Stomach smooth muscle (tissue), 2 donors: ENCODE data around the gene SPOCK1.

Experiments used
- H3K27ac ChIP-seq: one replicate; pipeline ENCODE4 v1.7.0; 2013; ENCODE audit warnings: mild to moderate bottlenecking, low read length, inconsistent platforms
- H3K27me3 ChIP-seq, 2 donors: one replicate each; pipeline ENCODE4 v1.7.0; 2013; ENCODE audit warnings: low read length in 2 of 2; ENCODE audit not compliant: insufficient read depth in 2 of 2, control insufficient read depth in 1 of 2
- H3K36me3 ChIP-seq, 2 donors: one replicate each; pipeline ENCODE4 v1.7.0; 2013; ENCODE audit warnings: low read length in 2 of 2; ENCODE audit not compliant: control insufficient read depth in 2 of 2, insufficient read depth in 2 of 2
- H3K4me1 ChIP-seq: one replicate; pipeline ENCODE4 v1.7.0; 2013; ENCODE audit warnings: low read length; ENCODE audit not compliant: control insufficient read depth, insufficient read depth
- H3K4me3 ChIP-seq, 2 donors: one replicate each; pipeline ENCODE4 v1.7.0; 2013; ENCODE audit warnings: low read length in 2 of 2
- H3K9ac ChIP-seq, 2 donors: one replicate each; pipeline ENCODE4 v1.7.0; 2013; ENCODE audit warnings: low read length in 2 of 2, mild to moderate bottlenecking in 1 of 2
- H3K9me3 ChIP-seq, 2 donors: one replicate each; pipeline ENCODE4 v1.7.0; 2013; ENCODE audit warnings: low read length in 2 of 2; ENCODE audit not compliant: control insufficient read depth in 2 of 2
- donor health status: healthy.
- donor health status: Pancreatic carcinoma.

The SPOCK1 gene

DNA sequence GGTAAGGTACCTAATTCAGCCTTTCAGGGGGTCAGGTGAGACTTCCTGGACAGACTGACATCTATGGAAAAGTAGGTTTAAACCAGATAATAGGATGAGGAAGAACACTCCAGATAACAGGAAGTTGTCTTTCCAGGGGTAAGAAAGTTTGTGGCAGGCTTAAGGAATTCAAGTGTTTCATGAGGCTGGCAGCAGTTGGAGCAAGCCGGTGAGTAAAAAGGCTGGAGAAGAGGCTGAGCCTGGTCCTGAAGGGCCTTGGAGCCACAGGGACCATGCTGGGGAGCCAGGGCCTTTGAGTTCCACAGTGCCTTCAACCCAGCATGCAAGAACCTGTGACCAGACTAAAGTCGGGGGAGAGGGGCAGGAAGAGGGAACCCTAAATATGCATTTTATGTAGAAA, 353.4 kb downstream of the SPOCK1 start:
- H3K36me3 ChIP-seq = no peaks in the 10 kb centered on the region
- no peaks in the 10 kb centered on the region for H3K27me3 ChIP-seq
- H3K9ac ChIP-seq = no peak overlapping the region
- H3K9me3 ChIP-seq = no peaks in the 10 kb centered on the region
- H3K4me3 ChIP-seq = no peak overlapping the region
- H3K27ac ChIP-seq = no peak overlapping the region
- peaks cover 13% of the 10 kb centered on the region for H3K4me1 ChIP-seq

GRCh38 chr5:137144656-137145055, 354.5 kb downstream of the SPOCK1 start:
- no peaks in the 10 kb centered on the region for H3K9me3 ChIP-seq
- peaks cover 13% of the 10 kb centered on the region for H3K4me1 ChIP-seq
- H3K36me3 ChIP-seq = no peaks in the 10 kb centered on the region
- H3K4me3 ChIP-seq = no peak overlapping the region
- H3K27me3 ChIP-seq = no peaks in the 10 kb centered on the region
- H3K27ac ChIP-seq = no peak overlapping the region
- H3K9ac ChIP-seq = no peak overlapping the region

DNA sequence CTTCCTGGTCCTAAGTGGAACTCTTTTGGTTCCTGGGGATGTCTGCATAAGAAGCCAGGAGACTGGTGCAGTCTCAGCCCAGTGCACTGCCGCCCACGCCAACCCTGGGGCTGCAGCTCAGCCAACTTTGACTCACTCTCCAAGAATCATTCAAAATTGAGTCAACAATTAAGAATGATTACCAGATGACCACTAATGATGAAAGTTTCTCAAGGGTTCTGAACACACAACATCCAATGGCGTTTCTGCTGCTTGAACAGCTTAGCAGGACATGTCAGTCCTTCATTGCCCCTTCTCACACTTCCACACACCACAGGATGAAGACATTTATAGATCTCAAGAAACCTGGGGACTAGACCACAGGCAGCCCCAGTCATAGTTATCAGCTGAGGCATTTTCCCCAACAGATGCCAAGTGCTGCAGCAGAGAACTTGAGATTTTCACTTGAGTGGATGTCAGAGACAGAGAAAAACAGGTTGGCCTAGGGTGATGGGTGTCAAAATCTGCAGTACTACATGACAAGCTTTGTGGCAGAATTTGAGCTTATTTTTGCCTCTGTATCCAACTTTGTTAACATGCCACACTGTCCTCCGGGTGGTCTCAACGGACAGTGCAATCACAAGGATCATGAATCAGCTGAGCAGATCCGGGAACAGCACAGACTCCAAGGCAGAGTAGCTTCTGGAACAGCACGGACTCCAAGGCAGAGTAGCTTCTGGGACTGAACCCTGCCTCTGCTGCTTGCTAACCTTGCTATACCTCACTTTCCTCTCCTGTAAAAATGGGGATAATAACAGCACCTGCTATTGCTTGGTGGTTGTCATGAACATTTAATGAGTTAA, 356.1 kb downstream of the SPOCK1 start:
- Histone ChIP-seq H3K9ac (no peak overlapping the region), H3K27me3 (no peaks in the 10 kb centered on the region), H3K27ac (no peak overlapping the region), H3K36me3 (no peaks in the 10 kb centered on the region), H3K4me1 (peaks cover 13% of the 10 kb centered on the region), H3K4me3 (no peak overlapping the region), H3K9me3 (no peaks in the 10 kb centered on the region)

GRCh38 chr5:137142346-137142745, 356.8 kb downstream of the SPOCK1 start:
- Histone ChIP-seq H3K9ac (no peak overlapping the region), H3K4me1 (peaks cover 13% of the 10 kb centered on the region), H3K36me3 (no peaks in the 10 kb centered on the region), H3K27me3 (no peaks in the 10 kb centered on the region), H3K4me3 (no peak overlapping the region), H3K27ac (no peak overlapping the region), H3K9me3 (no peaks in the 10 kb centered on the region)

DNA sequence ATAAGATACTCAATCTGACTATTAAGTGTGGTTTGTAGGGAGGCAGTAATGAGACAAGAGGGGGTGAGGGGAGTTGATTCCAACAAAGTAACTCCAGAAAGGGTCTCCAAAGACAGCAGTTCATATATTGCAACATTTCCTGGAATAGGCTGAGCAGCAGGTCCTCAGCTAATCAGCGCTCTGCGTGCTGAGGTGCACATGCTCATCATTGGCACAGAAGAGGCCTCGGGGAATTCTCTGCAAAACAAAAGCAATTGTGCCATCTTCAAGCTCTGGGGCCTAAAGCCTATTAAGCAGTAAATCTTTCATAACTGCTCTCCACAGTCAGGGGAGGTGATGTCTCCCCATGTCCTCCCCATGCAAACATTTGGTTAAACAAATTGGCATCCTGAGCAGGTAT, 357.3 kb downstream of the SPOCK1 start:
- Histone ChIP-seq H3K27ac (no peak overlapping the region), H3K9me3 (peaks cover 0 to 3% of the 10 kb centered on the region in 2 donors), H3K36me3 (no peaks in the 10 kb centered on the region), H3K9ac (no peak overlapping the region), H3K4me3 (no peak overlapping the region), H3K27me3 (no peaks in the 10 kb centered on the region), H3K4me1 (peaks cover 13% of the 10 kb centered on the region)

- Histone ChIP-seq H3K36me3 (no peaks in the 10 kb centered on the region), H3K27ac (no peak overlapping the region), H3K9me3 (peaks cover 0 to 3% of the 10 kb centered on the region in 2 donors), H3K4me1 (peaks cover under 1% of the 10 kb centered on the region), H3K9ac (no peak overlapping the region), H3K4me3 (no peak overlapping the region), H3K27me3 (no peaks in the 10 kb centered on the region)
Measured at GRCh38 chr5:137136991-137137632, 362.0 kb downstream of the SPOCK1 start.

- H3K9ac ChIP-seq = no peak overlapping the region
- no peaks in the 10 kb centered on the region for H3K4me1 ChIP-seq
- H3K36me3 ChIP-seq = no peaks in the 10 kb centered on the region
- H3K4me3 ChIP-seq = no peak overlapping the region
- H3K27me3 ChIP-seq = no peaks in the 10 kb centered on the region
- no peak overlapping the region for H3K27ac ChIP-seq
- peaks cover 0 to 3% of the 10 kb centered on the region in 2 donors for H3K9me3 ChIP-seq
Measured at GRCh38 chr5:137134920-137135532, 364.1 kb downstream of the SPOCK1 start.

DNA sequence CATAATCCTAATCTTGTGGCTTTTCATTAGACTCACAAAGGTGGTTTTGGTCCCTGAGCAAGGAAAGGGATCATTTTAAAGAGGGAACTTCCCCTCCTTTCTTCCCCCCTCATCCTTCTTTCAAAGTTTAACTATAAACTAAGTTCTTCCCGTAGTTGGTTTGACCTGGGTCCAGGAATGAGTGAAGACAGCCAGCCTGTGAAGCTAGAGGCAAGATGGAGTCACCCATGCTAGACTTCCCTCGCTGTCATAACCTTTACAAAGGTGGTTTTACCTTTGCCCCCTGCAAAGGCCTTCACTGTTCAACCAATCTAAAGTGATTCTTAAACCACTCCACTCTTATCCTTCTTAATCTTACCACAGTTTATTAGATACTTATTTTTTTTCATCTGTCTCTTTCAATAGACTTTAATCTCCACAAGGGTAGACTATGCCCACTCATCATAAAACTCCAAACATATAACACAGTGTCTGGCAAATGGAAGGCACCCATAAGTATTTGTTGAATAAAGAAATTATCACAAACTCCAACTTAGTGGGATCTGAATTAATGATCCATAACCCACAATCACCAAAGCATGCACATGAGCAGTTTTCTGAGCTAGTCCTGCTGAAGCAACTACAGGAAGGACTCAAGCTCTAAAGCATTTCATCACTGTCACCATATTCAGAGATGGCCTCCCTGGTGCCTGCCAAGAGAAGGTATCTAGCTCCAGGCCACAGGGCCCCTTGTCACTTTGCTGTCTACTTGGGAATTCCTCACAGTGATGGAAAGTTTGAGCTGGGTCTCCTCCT, 369.0 kb downstream of the SPOCK1 start:
- no peaks in the 10 kb centered on the region for H3K9me3 ChIP-seq
- no peaks in the 10 kb centered on the region for H3K27me3 ChIP-seq
- no peak overlapping the region for H3K27ac ChIP-seq
- H3K36me3 ChIP-seq = no peaks in the 10 kb centered on the region
- H3K4me3 ChIP-seq = no peak overlapping the region
- H3K4me1 ChIP-seq = no peaks in the 10 kb centered on the region
- no peak overlapping the region for H3K9ac ChIP-seq

DNA sequence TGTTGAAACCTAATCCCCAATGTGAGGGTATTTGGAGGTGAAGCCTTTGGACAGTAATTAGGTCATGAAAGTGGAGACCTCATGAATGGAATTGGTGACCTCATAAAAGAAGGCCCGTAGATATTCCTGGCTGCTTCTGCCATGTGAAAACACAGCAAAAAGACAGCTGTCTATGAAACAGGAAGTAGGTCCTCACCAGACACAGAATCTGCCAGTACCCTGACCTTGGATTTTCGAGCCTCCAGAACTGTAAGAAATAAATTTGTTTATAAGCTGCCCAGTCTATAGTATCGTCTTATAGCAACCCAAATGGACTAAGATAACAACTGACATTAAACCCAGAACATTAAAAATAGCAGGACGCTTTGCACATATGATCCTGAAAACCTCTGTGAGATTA, 371.1 kb downstream of the SPOCK1 start:
- H3K9me3 ChIP-seq = no peaks in the 10 kb centered on the region
- H3K4me3 ChIP-seq = no peak overlapping the region
- no peak overlapping the region for H3K9ac ChIP-seq
- no peaks in the 10 kb centered on the region for H3K27me3 ChIP-seq
- no peak overlapping the region for H3K27ac ChIP-seq
- no peaks in the 10 kb centered on the region for H3K4me1 ChIP-seq
- no peaks in the 10 kb centered on the region for H3K36me3 ChIP-seq

- Histone ChIP-seq H3K4me3 (no peak overlapping the region), H3K9ac (no peak overlapping the region), H3K9me3 (no peaks in the 10 kb centered on the region), H3K4me1 (no peaks in the 10 kb centered on the region), H3K36me3 (no peaks in the 10 kb centered on the region), H3K27ac (no peak overlapping the region), H3K27me3 (no peaks in the 10 kb centered on the region)
Measured at GRCh38 chr5:137126829-137127228, 372.3 kb downstream of the SPOCK1 start.
